ENCODE measurements around the gene SOST. TPM values are rescaled to one million over a fixed set of nuclear protein-coding genes. Genes with fewer than 3 reads are reported as not detected.

The SOST gene
- total RNA-seq, 1 experiment from 2014 or later: not detected

DNA sequence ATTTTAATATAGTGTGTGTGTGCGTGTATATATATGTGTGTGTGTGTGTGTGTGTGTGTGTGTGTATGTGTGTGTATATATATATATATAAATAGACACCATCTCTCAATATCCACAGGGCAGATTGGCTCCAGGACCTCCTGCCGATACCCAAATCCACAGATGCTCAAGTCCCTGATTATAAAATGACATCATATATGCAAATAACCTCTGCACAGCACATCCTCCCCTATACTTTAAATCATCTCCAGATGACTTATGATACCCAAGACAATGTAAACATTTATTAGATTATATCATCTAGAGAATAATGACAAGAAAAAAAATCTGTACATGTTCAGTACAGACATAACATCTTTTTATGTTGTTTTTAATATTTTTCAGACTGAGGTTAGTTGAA lies 12.4 kb upstream of the SOST start:
- Histone ChIP-seq H3K79me1 (ENCODE audit: insufficient read depth, low read depth, low read length, poor library complexity, severe bottlenecking) (no peaks in the 10 kb centered on the region), H2AFZ (ENCODE audit: low read length) (no peak overlapping the region), H3K18ac (ENCODE audit: insufficient read length, low read depth, low read length) (no peak overlapping the region), H3T11ph (ENCODE audit: low read length) (no peak overlapping the region), H3K27ac (ENCODE audit: insufficient read length, low read depth, low read length) (no peak overlapping the region), H3K79me2 (ENCODE audit: insufficient read depth, low read length) (no peaks in the 10 kb centered on the region), H4K8ac (replicated peaks; ENCODE audit: insufficient read length, low read depth, low read length) (no peak overlapping the region), H3K9ac (ENCODE audit: extremely low read depth, insufficient read length, low read length) (no peak overlapping the region), H2BK12ac (ENCODE audit: insufficient read length, low read depth, low read length) (no peak overlapping the region), H4K91ac (ENCODE audit: insufficient read length, low read depth, low read length) (no peak overlapping the region), H2BK120ac (ENCODE audit: low read depth, low read length, poor library complexity, severe bottlenecking) (no peak overlapping the region), H3K4me1 (ENCODE audit: insufficient read depth, low read length) (no peaks in the 10 kb centered on the region), H2BK5ac (ENCODE audit: insufficient read length, low read length) (no peak overlapping the region), H3K23ac (ENCODE audit: insufficient read length, low read depth, low read length) (no peak overlapping the region), H3K14ac (ENCODE audit: insufficient read depth, low read length) (no peak overlapping the region), H3K56ac (ENCODE audit: insufficient read length, low read depth, low read length) (no peak overlapping the region), H3K23me2 (ENCODE audit: insufficient read length, low read depth, low read length, poor library complexity, severe bottlenecking) (no peaks in the 10 kb centered on the region), H4K20me1 (ENCODE audit: control insufficient read depth, insufficient read depth, insufficient read length) (no peaks in the 10 kb centered on the region), H4K5ac (ENCODE audit: insufficient read length, low read depth, low read length) (no peak overlapping the region), H3K9me3 (ENCODE audit: control insufficient read depth, low read depth, low read length) (no peaks in the 10 kb centered on the region), H2BK20ac (ENCODE audit: low read depth, low read length, poor library complexity, severe bottlenecking) (no peak overlapping the region), H3K4ac (ENCODE audit: low read depth, low read length) (no peak overlapping the region), H2BK15ac (ENCODE audit: low read depth, low read length) (no peak overlapping the region), H3K4me2 (ENCODE audit: insufficient read depth, insufficient read length, low read length) (no peak overlapping the region), H3K27me3 (ENCODE audit: insufficient read depth, low read length) (no peaks in the 10 kb centered on the region), H2AK5ac (ENCODE audit: insufficient read length, low read length) (no peak overlapping the region)
- no peaks in the 10 kb centered on the region for H3K27me3 Mint-ChIP-seq (ENCODE audit: low read depth)
- WGBS (ENCODE audit: extremely low coverage, insufficient read length, low lambda C conversion rate): no CpG with 5 or more reads among the region's 2 CpGs
- no peak overlapping the region for H3K27ac Mint-ChIP-seq
- H3K4me1 Mint-ChIP-seq: peaks cover 3 to 4% of the 10 kb centered on the region in 2 experiments
- peaks cover 4 to 57% (median 55%) of the 10 kb centered on the region in 3 experiments for H3K36me3 Mint-ChIP-seq (ENCODE audit: insufficient read depth in 1 of 3, low read depth in 3 of 3)
- DNase-seq: no peak
- no peak for TF ChIP-seq CTCF (conservative IDR thresholded peaks at IDR 0.05)
- H3K4me3 Mint-ChIP-seq: no peak overlapping the region
- no peaks in the 10 kb centered on the region for H3K9me3 Mint-ChIP-seq

Data from H9 (cell line).